GM23338 (cell line): ENCODE measurements around the gene KIAA1671. TPM values are rescaled to one million over a fixed set of nuclear protein-coding genes. Genes with fewer than 3 reads are reported as not detected.

Experiments used
- ATAC-seq: fragments of 200-7000 bp; cut with Tn5 transposase; 3 replicates; pipeline ENCODE4 v1.9.1; 2020
- DNase-seq: peaks from one replicate; pipeline ENCODE4 v3.0.0-alpha.2; 2015; ENCODE audit warnings: low spot score
- H2AFZ ChIP-seq: fragments of 200-600 bp; sonication (generic); 2 replicates; pipeline ENCODE4 v1.8.0; 2016; ENCODE audit warnings: antibody characterized with exemption, mild to moderate bottlenecking, moderate library complexity
- H3F3A ChIP-seq: fragments of 200-600 bp; sonication (generic); replicated peaks from 2 replicates; pipeline ENCODE4 v1.8.0; 2017; ENCODE audit warnings: antibody characterized with exemption, mixed run types, low read depth
- H3K27ac ChIP-seq: fragments of 200-600 bp; sonication (generic); 2 replicates; pipeline ENCODE4 v1.6.1; 2016; ENCODE audit warnings: low read depth
- H3K27me3 ChIP-seq: fragments of 200-600 bp; sonication (generic); 2 replicates; pipeline ENCODE4 v1.8.0; 2016; ENCODE audit warnings: mild to moderate bottlenecking, mixed run types, moderate library complexity; ENCODE audit not compliant: insufficient read depth
- H3K36me3 ChIP-seq: fragments of 200-600 bp; sonication (generic); 2 replicates; pipeline ENCODE4 v1.8.0; 2016; ENCODE audit warnings: mild to moderate bottlenecking; ENCODE audit not compliant: insufficient read depth
- H3K4me1 ChIP-seq: fragments of 200-600 bp; sonication (generic); 2 replicates; pipeline ENCODE4 v1.8.0; 2016; ENCODE audit warnings: mild to moderate bottlenecking, moderate library complexity; ENCODE audit not compliant: insufficient read depth
- H3K4me2 ChIP-seq: fragments of 200-600 bp; sonication (generic); 2 replicates; pipeline ENCODE4 v1.7.1; 2017; ENCODE audit warnings: mixed run types
- H3K4me3 ChIP-seq: fragments of 200-600 bp; sonication (generic); 2 replicates; pipeline ENCODE4 v1.6.1; 2016; ENCODE audit warnings: mixed run types
- H3K79me2 ChIP-seq: fragments of 200-600 bp; sonication (generic); replicated peaks from 2 replicates; pipeline ENCODE4 v1.8.0; 2017; ENCODE audit warnings: mild to moderate bottlenecking; ENCODE audit not compliant: insufficient read depth
- H3K9me2 ChIP-seq: fragments of 200-600 bp; sonication (generic); 2 replicates; pipeline ENCODE4 v1.8.0; 2017; ENCODE audit not compliant: insufficient read depth
- H4K20me1 ChIP-seq: fragments of 200-600 bp; sonication (generic); replicated peaks from 2 replicates; pipeline ENCODE4 v1.8.0; 2017; ENCODE audit warnings: mild to moderate bottlenecking; ENCODE audit not compliant: insufficient read depth
- H3K27ac Mint-ChIP-seq: 2 replicates; pipeline ENCODE4 v1.8.0; 2020; ENCODE audit warnings: inconsistent platforms, mild to moderate bottlenecking, moderate library complexity, mixed read lengths
- H3K27me3 Mint-ChIP-seq: 3 replicates; pipeline ENCODE4 v1.8.0; 2022; ENCODE audit warnings: low read depth, mild to moderate bottlenecking, moderate library complexity, mixed read lengths, inconsistent platforms; ENCODE audit not compliant: insufficient read depth, poor library complexity
- H3K36me3 Mint-ChIP-seq: 3 replicates; pipeline ENCODE4 v1.8.0; 2021; ENCODE audit warnings: low read depth, mild to moderate bottlenecking, inconsistent platforms, moderate library complexity, mixed read lengths
- H3K4me1 Mint-ChIP-seq: 3 replicates; pipeline ENCODE4 v1.8.0; 2020; ENCODE audit warnings: mild to moderate bottlenecking, inconsistent platforms, mixed read lengths
- H3K4me3 Mint-ChIP-seq: 3 replicates; pipeline ENCODE4 v1.8.0; 2021; ENCODE audit warnings: moderate library complexity, mild to moderate bottlenecking, inconsistent platforms, mixed read lengths
- H3K9me3 Mint-ChIP-seq: 3 replicates; pipeline ENCODE4 v1.8.0; 2020; ENCODE audit warnings: moderate library complexity, mild to moderate bottlenecking, inconsistent platforms, mixed read lengths
- EZH2phosphoT487 ChIP-seq: fragments of 200-600 bp; sonication (generic); IDR thresholded peaks from one replicate; pipeline ENCODE4 v1.8.1; 2018; ENCODE audit warnings: antibody characterized with exemption; ENCODE audit not compliant: unreplicated experiment
- NANOG ChIP-seq: IDR thresholded peaks from 2 replicates; pipeline ENCODE4 v1.6.1; 2016; ENCODE audit warnings: antibody characterized with exemption, borderline replicate concordance
- POLR2AphosphoS5 ChIP-seq: IDR thresholded peaks from 2 replicates; pipeline ENCODE4 v1.6.1; 2016; ENCODE audit warnings: antibody characterized with exemption, low read depth
- STAT1 ChIP-seq: IDR thresholded peaks from one replicate; pipeline ENCODE4 v1.6.1; 2016; ENCODE audit warnings: antibody characterized with exemption; ENCODE audit not compliant: unreplicated experiment
- ZNF114 ChIP-seq: fragments of 250-450 bp; sonication (Bioruptor Pico); IDR thresholded peaks from 2 replicates; pipeline ENCODE4 v1.5.0; 2020; ENCODE audit warnings: mild to moderate bottlenecking, moderate library complexity
- ZNF331 ChIP-seq: fragments of 250-450 bp; sonication (Bioruptor Pico); IDR thresholded peaks from 2 replicates; pipeline ENCODE4 v1.5.0; 2020; ENCODE audit warnings: low read depth, mild to moderate bottlenecking, moderate library complexity
- polyA plus RNA-seq: library from polyadenylated mRNA; unstranded; fragments of >200 nt; fragmentation: Nextera tagmentation; extraction: Ambion mirVana; gene quantifications from 2 replicates; pipeline ENCODE4 v1.2.1, GENCODE V29; 2016
- total RNA-seq: library from RNA; depleted of rRNA; stranded (reverse); fragments of >200 nt; shearing (Covaris generic); gene quantifications from 2 replicates; pipeline ENCODE4 v1.2.3, GENCODE V29; 2014
- TF ChIP-seq, protein P1 (sequence below): fragments of 250-450 bp; sonication (Bioruptor Pico); IDR thresholded peaks from 2 replicates; pipeline ENCODE4 v1.5.0; 2020; ENCODE audit warnings: mild to moderate bottlenecking, moderate library complexity
- TF ChIP-seq, protein P2 (sequence below), 2 experiments: fragments of 200-600 bp in 1 of 2; sonication (generic) in 1 of 2; conservative IDR thresholded peaks; 2 replicates each; pipeline versions ENCODE4 v1.5.1 to v1.6.1; 2016 to 2017; ENCODE audit warnings: antibody characterized with exemption in 2 of 2, low read depth in 2 of 2, mild to moderate bottlenecking in 2 of 2, moderate library complexity in 1 of 2
- TF ChIP-seq, protein P3 (sequence below): IDR thresholded peaks from one replicate; pipeline ENCODE4 v1.6.1; 2018; ENCODE audit warnings: antibody characterized with exemption; ENCODE audit not compliant: unreplicated experiment

The KIAA1671 gene
- total and polyA plus RNA-seq, 2 experiments from 2014 or later: 6.1 to 27.2 TPM

DNA sequence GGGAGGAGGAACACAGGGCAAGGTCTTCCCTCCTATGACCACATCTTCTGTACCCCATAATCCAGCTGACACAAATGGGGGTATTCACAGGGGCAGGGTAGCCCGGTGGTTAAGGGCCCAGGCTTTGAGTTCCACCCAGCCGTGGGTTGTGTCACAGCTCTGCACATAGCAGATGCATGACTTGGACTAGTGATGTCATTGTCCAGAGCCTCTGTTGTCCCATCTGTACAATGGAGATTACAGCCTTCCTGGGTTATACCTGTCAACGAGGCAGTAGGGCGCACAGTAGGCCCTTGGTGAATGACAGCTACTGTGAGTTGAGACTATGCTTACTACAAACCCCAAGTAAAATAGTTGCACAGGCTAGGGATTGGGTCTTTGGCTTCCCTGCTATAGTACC, 147.9 kb downstream of the KIAA1671 start (continued):
- TF ChIP-seq, protein P1, sequence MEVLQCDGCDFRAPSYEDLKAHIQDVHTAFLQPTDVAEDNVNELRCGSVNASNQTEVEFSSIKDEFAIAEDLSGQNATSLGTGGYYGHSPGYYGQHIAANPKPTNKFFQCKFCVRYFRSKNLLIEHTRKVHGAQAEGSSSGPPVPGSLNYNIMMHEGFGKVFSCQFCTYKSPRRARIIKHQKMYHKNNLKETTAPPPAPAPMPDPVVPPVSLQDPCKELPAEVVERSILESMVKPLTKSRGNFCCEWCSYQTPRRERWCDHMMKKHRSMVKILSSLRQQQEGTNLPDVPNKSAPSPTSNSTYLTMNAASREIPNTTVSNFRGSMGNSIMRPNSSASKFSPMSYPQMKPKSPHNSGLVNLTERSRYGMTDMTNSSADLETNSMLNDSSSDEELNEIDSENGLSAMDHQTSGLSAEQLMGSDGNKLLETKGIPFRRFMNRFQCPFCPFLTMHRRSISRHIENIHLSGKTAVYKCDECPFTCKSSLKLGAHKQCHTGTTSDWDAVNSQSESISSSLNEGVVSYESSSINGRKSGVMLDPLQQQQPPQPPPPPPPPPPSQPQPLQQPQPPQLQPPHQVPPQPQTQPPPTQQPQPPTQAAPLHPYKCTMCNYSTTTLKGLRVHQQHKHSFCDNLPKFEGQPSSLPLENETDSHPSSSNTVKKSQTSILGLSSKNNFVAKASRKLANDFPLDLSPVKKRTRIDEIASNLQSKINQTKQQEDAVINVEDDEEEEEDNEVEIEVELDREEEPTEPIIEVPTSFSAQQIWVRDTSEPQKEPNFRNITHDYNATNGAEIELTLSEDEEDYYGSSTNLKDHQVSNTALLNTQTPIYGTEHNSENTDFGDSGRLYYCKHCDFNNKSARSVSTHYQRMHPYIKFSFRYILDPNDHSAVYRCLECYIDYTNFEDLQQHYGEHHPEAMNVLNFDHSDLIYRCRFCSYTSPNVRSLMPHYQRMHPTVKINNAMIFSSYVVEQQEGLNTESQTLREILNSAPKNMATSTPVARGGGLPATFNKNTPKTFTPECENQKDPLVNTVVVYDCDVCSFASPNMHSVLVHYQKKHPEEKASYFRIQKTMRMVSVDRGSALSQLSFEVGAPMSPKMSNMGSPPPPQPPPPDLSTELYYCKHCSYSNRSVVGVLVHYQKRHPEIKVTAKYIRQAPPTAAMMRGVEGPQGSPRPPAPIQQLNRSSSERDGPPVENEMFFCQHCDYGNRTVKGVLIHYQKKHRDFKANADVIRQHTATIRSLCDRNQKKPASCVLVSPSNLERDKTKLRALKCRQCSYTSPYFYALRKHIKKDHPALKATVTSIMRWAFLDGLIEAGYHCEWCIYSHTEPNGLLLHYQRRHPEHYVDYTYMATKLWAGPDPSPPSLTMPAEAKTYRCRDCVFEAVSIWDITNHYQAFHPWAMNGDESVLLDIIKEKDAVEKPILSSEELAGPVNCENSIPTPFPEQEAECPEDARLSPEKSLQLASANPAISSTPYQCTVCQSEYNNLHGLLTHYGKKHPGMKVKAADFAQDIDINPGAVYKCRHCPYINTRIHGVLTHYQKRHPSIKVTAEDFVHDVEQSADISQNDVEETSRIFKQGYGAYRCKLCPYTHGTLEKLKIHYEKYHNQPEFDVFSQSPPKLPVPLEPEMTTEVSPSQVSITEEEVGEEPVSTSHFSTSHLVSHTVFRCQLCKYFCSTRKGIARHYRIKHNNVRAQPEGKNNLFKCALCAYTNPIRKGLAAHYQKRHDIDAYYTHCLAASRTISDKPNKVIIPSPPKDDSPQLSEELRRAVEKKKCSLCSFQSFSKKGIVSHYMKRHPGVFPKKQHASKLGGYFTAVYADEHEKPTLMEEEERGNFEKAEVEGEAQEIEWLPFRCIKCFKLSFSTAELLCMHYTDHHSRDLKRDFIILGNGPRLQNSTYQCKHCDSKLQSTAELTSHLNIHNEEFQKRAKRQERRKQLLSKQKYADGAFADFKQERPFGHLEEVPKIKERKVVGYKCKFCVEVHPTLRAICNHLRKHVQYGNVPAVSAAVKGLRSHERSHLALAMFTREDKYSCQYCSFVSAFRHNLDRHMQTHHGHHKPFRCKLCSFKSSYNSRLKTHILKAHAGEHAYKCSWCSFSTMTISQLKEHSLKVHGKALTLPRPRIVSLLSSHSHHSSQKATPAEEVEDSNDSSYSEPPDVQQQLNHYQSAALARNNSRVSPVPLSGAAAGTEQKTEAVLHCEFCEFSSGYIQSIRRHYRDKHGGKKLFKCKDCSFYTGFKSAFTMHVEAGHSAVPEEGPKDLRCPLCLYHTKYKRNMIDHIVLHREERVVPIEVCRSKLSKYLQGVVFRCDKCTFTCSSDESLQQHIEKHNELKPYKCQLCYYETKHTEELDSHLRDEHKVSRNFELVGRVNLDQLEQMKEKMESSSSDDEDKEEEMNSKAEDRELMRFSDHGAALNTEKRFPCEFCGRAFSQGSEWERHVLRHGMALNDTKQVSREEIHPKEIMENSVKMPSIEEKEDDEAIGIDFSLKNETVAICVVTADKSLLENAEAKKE (CRISPR knock-in tag): no peak
- no peak for TF ChIP-seq EZH2phosphoT487
- TF ChIP-seq STAT1: no peak
- TF ChIP-seq ZNF114 (CRISPR knock-in tag): no peak
- no peak for TF ChIP-seq ZNF331 (CRISPR knock-in tag)
- no peak for TF ChIP-seq POLR2AphosphoS5

DNA sequence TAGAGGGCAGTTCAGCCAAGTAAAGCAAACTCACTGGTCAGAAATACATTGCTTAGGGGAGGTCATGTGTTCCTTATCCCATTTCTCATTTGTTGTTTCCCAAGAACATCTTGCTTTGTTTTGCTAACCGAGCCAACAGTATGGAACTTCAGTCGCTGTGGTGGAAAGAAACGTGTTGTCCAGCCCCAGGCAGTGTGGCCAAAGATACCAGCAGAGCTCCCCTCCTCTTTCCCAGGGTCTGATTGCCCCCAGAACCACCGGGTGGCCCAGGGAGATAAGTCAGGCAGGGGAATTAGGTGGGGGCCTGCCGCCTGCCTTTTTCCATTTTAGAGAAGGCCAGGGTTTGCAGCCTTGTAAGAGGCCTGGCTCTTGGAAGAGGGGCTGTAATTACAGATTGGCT, 148.4 kb downstream of the KIAA1671 start:
- Mint-ChIP-seq H3K27ac (0 out of 2 replicates have a peak overlapping the region, but pooled peaks have one; percentile 19), H3K4me3 (no peak overlapping the region)
- peak; percentile 32; the same call in 1 of the 3 replicates for ATAC-seq

More for the DNA sequence above, 148.4 kb downstream of the KIAA1671 start:
- H3K4me1 ChIP-seq: peaks cover 5% of the 10 kb centered on the region; the same call in 1 of the 2 replicates
- H3K4me2 ChIP-seq: no peak overlapping the region
- H3K79me2 ChIP-seq: no peaks in the 10 kb centered on the region
- no peaks in the 10 kb centered on the region for H3K9me2 ChIP-seq
- Mint-ChIP-seq H3K9me3 (no peaks in the 10 kb centered on the region), H3K36me3 (no peaks in the 10 kb centered on the region; the same call in 2 of the 3 replicates), H3K27me3 (peaks cover 6% of the 10 kb centered on the region), H3K4me1 (peaks cover 19% of the 10 kb centered on the region)
- no peaks in the 10 kb centered on the region for H3K27me3 ChIP-seq
- no peak overlapping the region for H3K4me3 ChIP-seq
- no peak overlapping the region for H2AFZ ChIP-seq
- TF ChIP-seq ZNF114 (CRISPR knock-in tag) (no peak), ZNF331 (CRISPR knock-in tag) (no peak), NANOG (no peak), STAT1 (no peak)
- TF ChIP-seq, protein P2, sequence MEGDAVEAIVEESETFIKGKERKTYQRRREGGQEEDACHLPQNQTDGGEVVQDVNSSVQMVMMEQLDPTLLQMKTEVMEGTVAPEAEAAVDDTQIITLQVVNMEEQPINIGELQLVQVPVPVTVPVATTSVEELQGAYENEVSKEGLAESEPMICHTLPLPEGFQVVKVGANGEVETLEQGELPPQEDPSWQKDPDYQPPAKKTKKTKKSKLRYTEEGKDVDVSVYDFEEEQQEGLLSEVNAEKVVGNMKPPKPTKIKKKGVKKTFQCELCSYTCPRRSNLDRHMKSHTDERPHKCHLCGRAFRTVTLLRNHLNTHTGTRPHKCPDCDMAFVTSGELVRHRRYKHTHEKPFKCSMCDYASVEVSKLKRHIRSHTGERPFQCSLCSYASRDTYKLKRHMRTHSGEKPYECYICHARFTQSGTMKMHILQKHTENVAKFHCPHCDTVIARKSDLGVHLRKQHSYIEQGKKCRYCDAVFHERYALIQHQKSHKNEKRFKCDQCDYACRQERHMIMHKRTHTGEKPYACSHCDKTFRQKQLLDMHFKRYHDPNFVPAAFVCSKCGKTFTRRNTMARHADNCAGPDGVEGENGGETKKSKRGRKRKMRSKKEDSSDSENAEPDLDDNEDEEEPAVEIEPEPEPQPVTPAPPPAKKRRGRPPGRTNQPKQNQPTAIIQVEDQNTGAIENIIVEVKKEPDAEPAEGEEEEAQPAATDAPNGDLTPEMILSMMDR (conservative IDR thresholded peaks at IDR 0.05; ENCODE audit: low read depth in 2 of 2): no peak
- TF ChIP-seq, protein P3, sequence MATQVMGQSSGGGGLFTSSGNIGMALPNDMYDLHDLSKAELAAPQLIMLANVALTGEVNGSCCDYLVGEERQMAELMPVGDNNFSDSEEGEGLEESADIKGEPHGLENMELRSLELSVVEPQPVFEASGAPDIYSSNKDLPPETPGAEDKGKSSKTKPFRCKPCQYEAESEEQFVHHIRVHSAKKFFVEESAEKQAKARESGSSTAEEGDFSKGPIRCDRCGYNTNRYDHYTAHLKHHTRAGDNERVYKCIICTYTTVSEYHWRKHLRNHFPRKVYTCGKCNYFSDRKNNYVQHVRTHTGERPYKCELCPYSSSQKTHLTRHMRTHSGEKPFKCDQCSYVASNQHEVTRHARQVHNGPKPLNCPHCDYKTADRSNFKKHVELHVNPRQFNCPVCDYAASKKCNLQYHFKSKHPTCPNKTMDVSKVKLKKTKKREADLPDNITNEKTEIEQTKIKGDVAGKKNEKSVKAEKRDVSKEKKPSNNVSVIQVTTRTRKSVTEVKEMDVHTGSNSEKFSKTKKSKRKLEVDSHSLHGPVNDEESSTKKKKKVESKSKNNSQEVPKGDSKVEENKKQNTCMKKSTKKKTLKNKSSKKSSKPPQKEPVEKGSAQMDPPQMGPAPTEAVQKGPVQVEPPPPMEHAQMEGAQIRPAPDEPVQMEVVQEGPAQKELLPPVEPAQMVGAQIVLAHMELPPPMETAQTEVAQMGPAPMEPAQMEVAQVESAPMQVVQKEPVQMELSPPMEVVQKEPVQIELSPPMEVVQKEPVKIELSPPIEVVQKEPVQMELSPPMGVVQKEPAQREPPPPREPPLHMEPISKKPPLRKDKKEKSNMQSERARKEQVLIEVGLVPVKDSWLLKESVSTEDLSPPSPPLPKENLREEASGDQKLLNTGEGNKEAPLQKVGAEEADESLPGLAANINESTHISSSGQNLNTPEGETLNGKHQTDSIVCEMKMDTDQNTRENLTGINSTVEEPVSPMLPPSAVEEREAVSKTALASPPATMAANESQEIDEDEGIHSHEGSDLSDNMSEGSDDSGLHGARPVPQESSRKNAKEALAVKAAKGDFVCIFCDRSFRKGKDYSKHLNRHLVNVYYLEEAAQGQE: no peak
- no peaks in the 10 kb centered on the region for H3F3A ChIP-seq
- peak overlapping the region; percentile 69; the same call in 1 of the 2 replicates for H3K27ac ChIP-seq
- H3K36me3 ChIP-seq: no peaks in the 10 kb centered on the region
- no peaks in the 10 kb centered on the region for H4K20me1 ChIP-seq
- DNase-seq: no peak
